HG03457 (cell line): ENCODE measurements around the gene RNF151.
"Not testable (repeated sequence)": the region's sequence is repeated elsewhere in the genome, so short reads cannot be mapped to it uniquely, and the experiment has no call there.

ENCODE experiments used
- ATAC-seq: cut with Tn5 transposase; IDR thresholded peaks from one replicate; pipeline ENCODE4 v1.9.1; 2021; ENCODE audit warnings: moderate number of reproducible peaks; ENCODE audit not compliant: unreplicated experiment

The RNF151 gene

DNA sequence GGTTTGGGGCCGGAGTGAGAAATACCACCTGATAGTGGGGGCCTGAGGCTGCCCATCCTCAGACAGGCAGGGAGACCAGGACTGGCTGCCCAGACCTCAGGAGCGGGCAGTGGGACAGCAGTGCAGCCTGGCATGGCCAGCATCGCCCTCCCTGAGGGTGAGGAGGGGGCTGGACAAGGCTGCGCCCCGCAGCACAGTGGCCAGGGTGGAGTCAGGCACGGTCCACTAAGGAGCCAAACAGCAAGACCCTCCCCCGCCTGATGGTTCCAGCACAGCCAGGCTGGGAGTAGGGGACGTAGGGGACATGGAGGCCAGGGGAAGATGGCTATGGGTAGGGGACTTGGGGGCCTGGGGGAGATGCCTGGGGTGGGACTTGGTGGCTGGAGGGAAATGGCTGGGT lies 39.7 kb downstream of the RNF151 start:
- no peak for ATAC-seq

DNA sequence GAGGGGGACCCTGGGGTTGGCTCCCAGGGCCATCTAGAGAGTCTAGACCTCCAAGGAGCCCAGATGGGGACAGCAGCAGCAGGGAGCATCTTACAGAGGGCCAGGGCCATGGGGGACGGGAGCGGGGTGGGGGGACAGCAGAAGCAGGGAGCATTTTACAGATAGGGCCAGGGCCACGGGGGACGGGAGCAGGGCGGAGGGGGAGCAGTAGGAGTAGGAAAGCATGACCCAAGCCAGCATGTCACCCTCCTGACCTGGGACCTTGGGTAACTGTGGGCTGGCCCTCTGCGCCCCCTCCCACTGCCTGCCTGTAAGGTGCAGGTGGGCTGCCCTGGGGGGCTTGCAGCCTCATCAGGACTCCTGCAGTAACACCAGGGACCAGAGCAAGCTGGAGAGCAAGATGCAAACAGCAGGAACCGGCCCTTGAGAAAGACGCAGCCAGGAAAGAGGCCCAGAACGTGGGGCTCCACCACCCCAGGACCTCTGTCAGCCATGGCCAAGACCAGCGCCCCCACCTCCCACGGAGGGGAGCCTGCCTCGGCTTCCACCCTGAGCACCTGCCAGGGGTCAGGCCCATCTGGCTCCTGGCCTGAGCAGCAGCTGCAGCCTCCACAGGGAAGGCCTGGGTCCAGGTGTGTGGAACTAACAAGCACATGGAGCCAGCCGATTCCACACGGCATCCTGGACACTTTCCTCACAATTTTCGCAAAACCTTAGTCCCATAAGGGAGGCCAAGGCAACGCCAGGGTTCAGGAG lies 40.6 kb downstream of the RNF151 start:
- ATAC-seq = no peak

DNA sequence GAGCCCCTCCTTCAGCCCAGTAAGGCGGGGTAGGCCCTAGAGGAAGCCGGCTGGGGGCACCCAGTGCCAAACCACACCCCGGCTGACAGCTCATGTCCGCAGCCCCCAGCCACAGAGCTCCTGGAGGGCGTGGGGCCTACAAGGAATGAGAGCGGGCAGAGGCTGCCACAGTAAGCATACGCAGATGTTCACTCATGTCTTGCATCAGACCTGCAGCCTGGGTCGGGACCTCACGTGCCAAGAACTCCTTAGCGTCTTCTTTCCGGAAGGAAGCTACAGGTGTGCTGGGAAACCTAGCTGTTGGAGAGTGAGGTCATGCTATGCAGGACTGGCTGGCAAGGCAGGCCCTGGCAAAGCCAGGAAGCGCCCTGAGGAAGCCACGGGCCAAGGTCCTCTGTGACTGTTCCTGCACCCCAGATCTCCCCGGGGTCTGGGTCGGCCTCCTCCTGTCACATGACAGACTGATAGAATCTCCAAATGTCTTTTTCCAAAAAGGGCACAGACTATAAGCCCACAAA lies 41.4 kb downstream of the RNF151 start:
- no peak for ATAC-seq

DNA sequence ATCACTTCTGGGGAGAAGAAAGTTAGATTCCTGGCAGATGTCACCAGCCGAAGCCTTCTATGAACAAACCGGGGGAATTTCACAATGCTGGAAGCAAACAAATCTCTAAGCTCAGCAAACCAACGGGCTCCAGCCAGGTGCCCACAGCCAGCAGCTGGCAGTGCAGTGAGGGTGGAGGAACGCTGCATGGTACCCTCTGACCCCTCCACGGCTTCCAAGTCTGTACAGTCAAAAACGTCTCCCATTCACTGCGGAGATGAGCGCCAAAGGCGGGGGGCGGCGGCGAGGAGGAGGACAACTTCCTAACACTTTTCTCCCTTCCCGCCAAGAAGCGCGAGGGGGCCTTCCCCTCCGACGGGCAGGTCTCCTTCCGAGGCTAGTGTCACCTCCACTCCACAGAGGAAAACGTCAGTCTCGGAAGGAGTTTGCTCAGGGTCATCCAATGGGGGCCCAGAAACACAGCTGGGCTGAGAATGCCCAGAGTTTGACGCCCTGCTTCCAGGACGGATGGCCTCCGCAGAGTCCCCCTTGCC lies 42.0 kb downstream of the RNF151 start:
- ATAC-seq = no peak

DNA sequence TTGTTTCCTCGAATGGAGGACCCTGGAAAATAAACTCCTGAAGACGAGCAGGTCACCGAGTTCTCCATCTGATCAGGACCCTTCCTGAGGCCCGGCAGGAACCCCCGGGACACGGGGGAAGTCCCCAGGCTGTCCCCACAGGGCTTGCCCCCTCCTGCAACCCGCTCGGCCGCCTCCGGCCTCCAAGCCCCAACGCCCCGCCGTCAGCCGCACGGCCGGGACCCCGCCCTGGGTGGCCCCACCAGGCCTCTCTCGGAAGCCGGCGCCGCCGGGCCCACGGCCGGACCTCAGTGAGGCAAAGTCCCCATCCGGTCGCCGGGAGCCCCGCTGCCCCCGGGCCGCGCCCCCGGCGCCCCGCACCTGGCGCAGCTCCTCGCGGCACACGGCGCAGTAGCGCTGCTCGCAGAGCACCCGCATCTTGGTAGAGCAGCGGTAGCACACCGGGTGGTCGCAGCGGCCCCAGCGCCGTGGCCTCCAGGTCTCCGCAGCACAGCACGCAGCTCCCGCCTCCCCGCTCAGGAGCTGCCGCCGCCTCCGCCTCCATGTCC lies 42.6 kb downstream of the RNF151 start:
- ATAC-seq = peak; percentile 31

DNA sequence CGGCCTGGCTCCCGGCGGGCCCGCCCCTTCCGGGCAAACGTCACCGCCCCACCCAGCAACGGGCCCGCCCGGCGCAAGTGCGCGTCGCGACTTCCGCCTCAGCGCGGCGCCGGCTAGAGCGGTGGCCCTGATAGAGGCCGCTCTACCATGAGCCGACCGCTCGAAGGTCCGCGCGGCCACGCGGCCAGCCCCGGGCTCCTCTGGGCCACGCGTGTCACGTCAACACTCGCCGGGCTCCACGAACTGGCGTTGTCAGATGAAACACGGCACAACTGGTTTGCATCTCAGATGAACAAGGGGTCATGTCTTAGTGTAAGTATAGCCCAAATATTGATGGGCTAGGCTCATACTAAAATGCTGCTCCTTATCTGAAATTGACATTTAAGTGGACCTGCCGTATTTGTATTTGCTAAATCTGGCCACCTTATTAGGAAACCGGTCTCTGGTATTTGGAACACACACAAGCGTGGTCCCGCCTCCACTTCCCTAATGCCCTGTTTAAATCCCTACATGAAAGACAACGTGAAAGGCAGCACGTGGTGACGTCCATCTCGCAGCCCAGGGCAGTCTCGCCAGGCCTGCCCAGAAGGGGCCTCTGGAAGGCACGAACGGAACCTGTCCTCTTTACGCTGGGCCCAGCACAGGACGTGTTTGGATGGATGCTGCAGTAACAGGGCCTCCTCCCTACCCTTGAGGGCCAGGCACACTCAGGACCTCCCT lies 43.3 kb downstream of the RNF151 start, which contains the start of gene ZNF598:
ZNF598 (minus strand) TSS at position 31 of the 720 bp plus-strand sequence.
- peak; percentile 60 for ATAC-seq

DNA sequence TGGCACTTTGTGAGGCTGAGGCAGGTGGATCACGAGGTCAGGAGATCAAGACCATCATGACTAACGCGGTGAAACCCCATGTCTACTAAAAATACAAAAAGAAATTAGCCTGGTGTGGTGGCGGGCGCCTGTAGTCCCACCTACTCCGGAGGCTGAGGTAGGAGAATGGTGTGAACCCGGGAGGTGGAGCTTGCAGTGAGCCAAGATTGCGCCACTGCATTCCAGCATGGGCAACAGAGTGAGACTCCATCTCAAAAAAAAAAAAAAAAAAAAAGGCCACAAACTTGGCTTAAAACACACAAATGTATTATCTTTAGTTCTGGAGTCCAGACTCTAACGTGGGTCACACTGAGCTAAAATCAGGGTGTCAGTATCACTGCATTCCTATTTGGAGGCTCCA lies 45.1 kb downstream of the RNF151 start:
- not testable (repeated sequence) for ATAC-seq

DNA sequence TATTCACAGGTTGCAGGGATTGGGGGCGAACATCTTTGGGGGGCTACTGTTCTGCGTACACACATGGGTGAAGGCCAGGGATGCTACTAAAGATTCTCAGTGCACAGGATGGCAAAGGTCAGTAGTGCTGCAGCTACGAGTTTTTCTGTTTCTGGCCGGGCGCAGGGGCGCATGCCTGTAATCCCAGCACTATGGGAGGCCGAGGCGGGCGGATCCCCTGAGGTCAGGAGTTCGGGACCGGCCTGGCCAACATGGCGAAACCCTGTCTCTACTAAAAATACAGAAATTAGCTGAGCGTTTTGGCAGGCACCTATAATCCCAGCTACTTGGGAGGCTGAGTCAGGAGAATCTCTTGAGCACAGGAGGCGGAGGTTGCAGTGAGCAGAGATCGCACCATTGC lies 46.9 kb downstream of the RNF151 start:
- no peak for ATAC-seq

DNA sequence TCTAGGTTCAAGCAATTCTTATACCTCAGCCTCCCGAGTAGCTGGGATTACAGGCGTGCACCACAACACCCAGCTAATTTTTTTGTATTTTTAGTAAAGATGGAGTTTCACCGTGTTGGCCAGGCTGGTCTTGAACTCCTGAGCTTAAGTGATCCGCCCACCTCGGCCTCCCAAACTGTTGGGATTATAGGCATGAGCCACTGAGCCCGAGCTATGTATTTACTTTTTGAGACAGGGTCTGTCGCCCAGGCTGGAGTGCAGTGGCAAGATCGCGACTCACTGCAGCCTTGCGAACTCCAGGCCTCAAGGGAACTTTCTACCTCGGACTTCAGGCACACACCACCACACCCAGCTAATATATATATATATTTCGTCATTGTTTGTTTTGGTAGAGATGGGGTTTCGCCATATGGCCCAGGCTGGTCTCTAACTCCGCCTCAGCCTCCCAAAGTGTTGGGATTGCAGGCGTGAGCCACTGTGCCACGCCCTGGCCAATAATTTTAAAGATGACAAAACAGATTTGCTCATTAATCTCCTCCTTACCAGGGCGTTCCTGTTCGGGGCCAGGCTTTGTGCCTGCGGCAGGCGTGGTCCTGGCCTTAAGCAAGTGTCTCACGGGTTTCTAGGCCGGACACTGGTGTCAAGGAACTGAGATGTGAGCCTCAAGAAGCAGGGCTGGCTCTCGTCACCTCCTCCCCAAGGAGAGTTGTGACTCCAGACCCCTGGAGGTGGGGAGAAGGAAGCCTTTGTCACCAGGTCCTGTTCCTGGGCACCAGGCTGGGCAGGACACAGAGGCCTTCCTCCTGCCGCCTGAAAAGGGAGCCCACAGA lies 48.7 kb downstream of the RNF151 start:
- no peak for ATAC-seq

DNA sequence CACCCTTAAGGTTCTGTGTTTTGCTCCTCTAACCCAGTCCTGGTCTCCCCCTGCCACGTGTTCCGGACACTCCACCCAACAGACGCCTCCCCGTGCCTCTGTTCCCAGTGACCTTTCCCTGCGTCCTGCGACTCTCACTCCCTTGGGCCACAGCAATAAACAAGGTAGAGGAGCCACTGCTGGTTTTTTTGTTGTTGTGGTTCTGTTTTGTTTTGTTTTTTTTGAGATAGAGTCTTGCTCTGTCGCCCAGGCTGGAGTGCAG lies 49.2 kb downstream of the RNF151 start:
- no peak for ATAC-seq

DNA sequence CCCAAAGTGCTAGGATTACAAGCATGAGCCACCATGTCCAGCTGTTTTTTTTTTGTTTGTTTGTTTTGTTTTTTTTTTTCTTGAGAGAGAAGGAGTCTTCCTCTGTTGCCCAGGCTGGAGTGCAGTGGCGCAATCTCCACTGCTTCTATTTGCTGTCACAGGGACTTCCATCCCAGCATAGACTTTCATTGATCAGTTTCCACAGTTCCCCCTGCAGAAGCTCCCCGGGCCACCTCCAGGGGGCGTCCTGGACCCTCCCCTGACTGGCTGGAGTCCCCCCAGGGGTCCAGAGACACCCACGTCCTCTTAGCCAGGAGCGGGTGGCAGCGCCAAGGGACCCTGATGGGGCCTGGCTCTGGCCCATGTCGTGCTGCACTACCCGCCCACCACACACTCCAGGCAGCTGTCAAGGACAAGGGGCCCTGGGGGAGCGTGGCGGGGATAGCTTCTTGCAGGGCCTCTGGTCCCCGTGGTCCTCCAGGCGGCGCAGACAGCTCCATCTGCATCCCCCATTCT lies 49.8 kb downstream of the RNF151 start:
- ATAC-seq = no peak
